COLO668 (cell line): ENCODE data around the gene YWHAG.
A peak's percentile ranks its signal among the peaks of the same experiment; 100 is the strongest.
"Not testable (repeated sequence)": the region's sequence is repeated elsewhere in the genome, so short reads cannot be mapped to it uniquely, and the experiment has no call there.

Experiments
- DNase-seq: peaks from one replicate; lab custom pipeline; 2025; ENCODE audit not compliant: unreplicated experiment; lab: John Stamatoyannopoulos, UW

The YWHAG gene

GRCh38 chr7:76358481-76359110 lies at the start of gene YWHAG:
Gene YWHAG (minus strand): TSS chr7:76358991. CDS start chr7:76358808, 183 bp downstream.
- peak; percentile 93 for DNase-seq

- DNase-seq: no peak
Measured at GRCh38 chr7:76408121-76408560, 49.4 kb upstream of the YWHAG start.

- DNase-seq: no peak
Measured at GRCh38 chr7:76407718-76408117, 48.9 kb upstream of the YWHAG start.

DNA sequence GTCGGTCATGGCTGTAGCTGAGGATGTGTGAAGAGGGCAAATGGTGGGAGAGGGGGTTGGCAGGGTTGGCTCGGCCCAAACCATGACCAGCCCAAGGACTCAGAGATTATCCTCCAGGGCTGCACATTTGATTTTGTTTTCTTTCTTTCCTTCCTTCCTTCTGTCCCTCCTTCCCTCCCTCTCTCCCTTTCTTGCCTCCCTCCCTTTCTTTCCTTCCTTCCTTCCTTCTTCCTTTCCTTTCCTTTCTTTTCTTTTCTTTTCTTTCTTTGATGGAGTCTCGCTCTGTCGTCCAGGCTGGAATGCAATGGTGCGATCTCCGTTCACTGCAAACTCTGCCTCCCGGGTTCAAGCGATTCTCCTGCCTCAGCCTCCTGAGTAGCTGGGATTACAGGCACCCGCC lies 46.9 kb upstream of the YWHAG start:
- no peak for DNase-seq

GRCh38 chr7:76403780-76404494 lies 45.1 kb upstream of the YWHAG start:
- no peak for DNase-seq

DNA sequence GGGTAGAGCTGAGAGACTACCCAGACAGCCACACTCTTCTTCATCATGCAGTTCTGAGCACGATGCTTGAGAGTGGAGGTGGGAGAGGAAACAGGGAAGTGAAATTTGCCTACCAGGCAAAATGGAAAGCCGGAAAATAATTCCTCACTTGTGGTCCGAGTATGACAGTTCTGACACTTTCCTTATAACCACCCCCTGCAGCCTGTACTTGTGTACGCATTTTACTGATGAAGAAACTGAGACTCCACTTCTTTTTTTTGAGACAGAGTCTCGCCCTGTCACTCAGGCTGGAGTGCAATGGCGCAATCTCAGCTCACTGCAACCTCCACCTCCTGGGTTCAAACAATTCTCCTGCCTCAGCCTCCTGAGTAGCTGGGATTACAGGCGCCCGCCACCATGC lies 44.3 kb upstream of the YWHAG start:
- not testable (repeated sequence) for DNase-seq

- no peak for DNase-seq
Measured at GRCh38 chr7:76400248-76400647, 41.5 kb upstream of the YWHAG start.

DNA sequence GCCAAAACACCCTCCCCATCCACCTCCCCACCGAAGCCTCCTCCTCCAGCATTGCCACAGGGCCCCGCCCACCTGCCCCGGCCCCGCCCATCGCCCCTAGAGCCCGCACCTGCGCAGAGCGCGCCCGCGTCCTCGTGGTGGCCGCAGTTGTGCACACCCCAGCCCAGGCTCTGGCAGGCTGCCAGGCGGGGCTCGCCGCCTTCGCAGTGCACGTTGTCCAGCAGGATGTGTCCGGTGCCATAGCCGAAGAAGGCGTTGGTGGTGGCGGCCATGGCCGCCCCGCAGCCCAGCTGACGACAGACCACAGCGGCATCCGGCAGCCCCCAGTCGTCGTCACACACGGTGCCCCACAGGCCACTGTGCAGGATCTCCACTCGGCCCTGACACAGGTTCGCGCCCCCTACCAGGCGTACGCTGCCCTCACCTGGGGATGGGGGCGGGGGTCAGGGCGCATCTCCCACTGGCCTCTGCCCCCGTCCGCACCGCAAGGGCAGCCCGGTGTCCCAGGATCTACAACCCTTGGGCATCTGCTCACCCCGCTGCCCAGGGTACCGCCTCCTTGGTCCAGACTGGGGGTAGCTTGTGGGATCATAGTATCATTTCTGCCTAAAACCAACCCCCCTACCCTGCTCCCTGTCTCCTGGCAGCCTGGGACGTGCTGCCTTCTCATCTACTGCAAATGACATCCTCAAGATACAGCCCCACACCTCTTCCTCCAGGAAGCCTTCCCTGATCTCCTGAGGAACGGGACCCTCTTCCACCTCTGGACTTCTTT lies 38.8 kb upstream of the YWHAG start:
- peak; percentile 81 for DNase-seq

DNA sequence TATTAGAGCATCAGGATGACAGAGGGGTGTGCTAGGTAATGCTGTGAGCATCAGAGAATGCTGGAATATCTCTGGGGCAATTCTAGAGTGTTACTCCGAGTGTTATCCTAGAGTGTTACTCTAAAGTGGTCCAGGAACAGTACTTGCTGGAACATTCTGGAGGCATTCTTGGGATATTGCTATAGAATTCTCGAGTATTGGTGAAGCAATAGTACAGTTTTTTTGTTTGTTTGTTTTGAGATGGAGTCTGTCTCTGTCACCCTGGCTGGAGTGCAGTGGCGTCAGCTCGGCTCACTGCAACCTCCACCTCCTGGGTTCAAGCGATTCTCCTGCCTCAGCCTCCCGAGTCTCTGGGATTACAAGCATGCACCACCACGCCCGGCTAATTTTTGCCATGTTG lies 38.1 kb upstream of the YWHAG start:
- DNase-seq: no peak

DNA sequence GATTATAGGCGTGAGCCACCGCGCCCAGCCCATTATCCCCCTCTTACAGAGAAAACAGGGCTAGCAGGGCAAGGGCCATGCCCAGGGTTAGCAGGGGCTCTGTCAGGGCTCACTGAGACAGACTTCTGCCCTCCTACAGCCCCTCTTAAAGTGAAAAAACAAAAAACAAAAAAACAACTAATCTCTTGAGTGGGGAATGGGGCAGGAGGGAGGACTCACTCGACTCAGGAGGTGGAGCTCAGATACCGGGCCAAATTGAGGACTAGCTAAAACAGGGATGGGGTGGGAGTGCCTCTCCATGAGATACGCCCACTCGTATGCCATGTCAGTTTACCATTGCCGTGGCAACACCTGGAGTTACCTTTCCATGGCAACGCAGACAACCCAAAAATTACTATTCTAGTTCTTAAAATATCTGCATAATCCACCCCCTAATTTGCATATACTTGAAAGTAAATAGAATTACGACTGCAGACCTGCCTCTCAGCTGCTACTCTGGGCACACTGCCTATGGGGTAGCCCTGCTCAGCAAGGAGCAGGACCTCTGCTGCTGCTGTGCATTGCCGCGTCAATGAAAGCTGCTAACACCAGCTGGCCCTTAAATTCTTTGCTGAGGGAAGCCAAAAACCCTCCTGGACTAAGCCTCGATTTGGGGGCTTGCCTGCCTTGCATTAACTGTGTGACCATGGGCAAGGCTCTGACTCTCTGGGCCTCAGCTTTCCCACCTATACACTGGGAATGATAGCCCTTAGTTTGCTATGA lies 37.4 kb upstream of the YWHAG start:
- DNase-seq: no peak

GRCh38 chr7:76395605-76395964 lies 36.8 kb upstream of the YWHAG start:
- DNase-seq: not testable (repeated sequence)

GRCh38 chr7:76394957-76395356 lies 36.2 kb upstream of the YWHAG start:
- DNase-seq: no peak

GRCh38 chr7:76393116-76394031 lies 34.6 kb upstream of the YWHAG start:
- DNase-seq: peak; percentile 95

DNA sequence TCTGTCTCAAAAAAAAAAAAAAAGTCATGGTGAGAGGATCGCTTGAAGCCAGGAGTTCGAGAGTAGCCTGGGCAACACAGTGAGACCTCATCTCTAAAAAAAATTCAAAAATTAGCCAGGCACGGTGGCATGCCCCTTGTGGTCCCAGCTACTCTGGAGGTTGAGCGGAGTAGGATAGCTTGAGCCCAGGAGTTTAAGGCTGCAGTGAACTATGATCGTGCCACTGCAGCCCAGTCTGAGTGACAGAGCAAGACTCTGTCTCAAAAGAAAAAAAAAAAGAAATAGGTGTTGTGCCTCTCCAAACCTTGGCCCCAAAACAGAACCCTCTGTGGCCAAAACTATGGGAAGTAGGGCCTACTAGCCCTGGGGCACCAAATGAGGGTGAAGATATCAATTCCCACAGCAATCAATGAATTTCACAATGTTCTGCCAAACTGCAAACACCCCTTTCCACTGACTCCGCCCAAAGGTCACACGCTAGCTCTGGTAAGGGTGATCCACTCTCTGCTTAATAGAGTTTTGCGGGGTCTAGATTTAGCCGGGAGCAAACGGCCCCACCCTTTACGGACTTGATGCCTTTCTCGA lies 33.8 kb upstream of the YWHAG start:
- no peak for DNase-seq

GRCh38 chr7:76390092-76390491 lies 31.3 kb upstream of the YWHAG start:
- DNase-seq: no peak

- DNase-seq: peak; percentile 45
Measured at GRCh38 chr7:76387789-76388188, 29.0 kb upstream of the YWHAG start.

GRCh38 chr7:76386691-76387260 lies 28.0 kb upstream of the YWHAG start:
- DNase-seq: no peak

DNA sequence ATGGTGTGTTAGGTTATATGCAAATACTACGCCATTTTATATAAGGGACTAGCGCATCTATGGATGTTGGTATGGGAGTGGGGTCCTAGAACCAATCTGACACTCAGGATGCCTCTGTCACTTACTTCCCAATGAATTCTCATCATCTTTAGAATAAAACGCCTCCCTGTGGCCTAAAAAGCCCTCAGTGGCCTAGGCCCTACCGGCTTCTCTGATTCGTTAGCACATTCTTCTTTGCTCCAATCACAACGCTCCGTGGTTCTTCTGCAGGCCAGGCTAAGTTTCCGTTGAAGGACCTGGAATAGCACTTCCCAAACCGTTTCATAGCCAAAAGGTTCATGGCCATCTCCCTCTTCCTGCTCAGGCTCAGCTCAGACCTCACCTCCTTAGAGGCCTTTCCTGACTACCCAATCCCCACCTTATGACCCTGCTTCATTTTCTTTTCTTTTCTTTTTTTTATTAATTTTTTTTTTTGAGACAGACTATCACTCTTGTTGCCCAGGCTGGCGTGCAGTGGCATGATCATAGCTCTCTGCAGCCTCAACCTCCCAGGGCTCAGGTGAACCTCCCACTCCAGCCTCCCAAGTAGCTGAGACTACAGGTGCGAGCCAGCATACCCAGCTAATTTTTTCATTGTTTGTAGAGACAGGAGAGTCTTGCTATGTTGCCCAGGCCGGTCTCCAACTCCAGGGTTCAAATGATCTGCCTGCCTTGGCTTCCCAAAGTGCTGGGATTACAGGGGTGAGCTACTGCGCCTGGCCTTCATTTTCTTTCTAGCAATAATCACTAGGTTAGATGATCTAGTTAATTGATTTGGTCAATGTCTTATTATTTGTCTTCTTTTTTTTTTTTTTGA lies 24.5 kb upstream of the YWHAG start:
- DNase-seq: no peak

DNA sequence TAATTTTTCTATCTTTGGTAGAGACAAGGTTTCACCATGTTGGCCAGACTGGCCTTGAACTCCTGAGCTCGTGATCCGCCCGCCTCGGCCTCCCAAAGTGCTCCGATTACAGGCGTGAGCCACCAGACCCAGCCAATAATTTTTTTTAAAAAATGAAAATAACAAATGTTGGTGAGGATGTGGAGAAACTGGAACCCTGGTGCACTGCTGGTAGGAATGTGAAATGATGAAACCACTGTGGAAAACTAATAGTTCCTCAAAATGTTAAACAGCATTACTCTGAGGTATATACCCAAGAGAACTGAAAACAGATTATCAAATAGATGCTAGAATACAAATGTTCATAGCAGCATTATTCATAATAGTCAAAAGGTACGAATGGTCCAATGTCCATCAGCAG lies 23.0 kb upstream of the YWHAG start:
- DNase-seq: no peak
